Lung (tissue), 12 donors: ENCODE data around the gene ATAT1. TPM values are rescaled to one million over a fixed set of nuclear protein-coding genes. Genes with fewer than 3 reads are reported as not detected.

Experiments used
- ATAC-seq: fragments of 200-7000 bp; cut with Tn5 transposase; one replicate; pipeline ENCODE4 v1.9.1; 2020; ENCODE audit warnings: moderate number of reproducible peaks; ENCODE audit not compliant: insufficient read depth, low FRiP score
- DNase-seq, 3 donors: peaks; one replicate each; pipeline ENCODE4 v3.0.0-alpha.2; 2013 to 2017
- H3K27ac ChIP-seq, 2 donors: one replicate each; pipeline ENCODE4 v1.5.1; 2013; ENCODE audit warnings: mild to moderate bottlenecking in 2 of 2, moderate library complexity in 2 of 2, control low read depth in 1 of 2, inconsistent platforms in 1 of 2, low read depth in 1 of 2, low read length in 1 of 2
- H3K27me3 ChIP-seq, 3 donors: one replicate each; pipeline ENCODE4 v1.5.1; 2013; ENCODE audit warnings: low read length in 2 of 3; ENCODE audit not compliant: control insufficient read depth in 3 of 3, insufficient read depth in 3 of 3
- H3K36me3 ChIP-seq, 4 donors: one replicate each; pipeline ENCODE4 v1.5.1; 2013; ENCODE audit warnings: low read length in 4 of 4, mild to moderate bottlenecking in 1 of 4, moderate library complexity in 1 of 4; ENCODE audit not compliant: control insufficient read depth in 4 of 4, insufficient read depth in 4 of 4
- H3K4me1 ChIP-seq, 5 donors: one replicate each; pipeline ENCODE4 v1.5.1; 2013; ENCODE audit warnings: low read length in 5 of 5, mild to moderate bottlenecking in 2 of 5, moderate library complexity in 1 of 5; ENCODE audit not compliant: control insufficient read depth in 5 of 5, insufficient read depth in 5 of 5
- H3K4me3 ChIP-seq: one replicate; pipeline ENCODE4 v1.5.1; 2013; ENCODE audit warnings: mild to moderate bottlenecking, control low read depth, moderate library complexity
- H3K9ac ChIP-seq, 2 donors: one replicate each; pipeline ENCODE4 v1.5.1; 2013; ENCODE audit warnings: low read length in 2 of 2, control low read depth in 1 of 2; ENCODE audit not compliant: insufficient read depth in 1 of 2
- H3K9me3 ChIP-seq, 4 donors: one replicate each; pipeline ENCODE4 v1.5.1; 2013; ENCODE audit warnings: low read length in 3 of 4, mild to moderate bottlenecking in 1 of 4, moderate library complexity in 1 of 4; ENCODE audit not compliant: control insufficient read depth in 4 of 4, insufficient read depth in 3 of 4
- CTCF ChIP-seq: IDR thresholded peaks from 2 replicates; pipeline ENCODE4 v1.5.1; 2012; ENCODE audit warnings: mild to moderate bottlenecking; ENCODE audit errors: control extremely low read depth, extremely low read depth
- WGBS, 2 donors: extraction: QIAGEN DNeasy Blood & Tissue Kit; methylation state at CpG; one replicate each; pipeline ENCODE4 v1.1.7; 2013; 5-methylcytosine and 5-hydroxymethylcytosine counted together
- polyA plus RNA-seq, 2 donors: library from polyadenylated mRNA; stranded (reverse); fragments of 200-250 nt; gene quantifications; one replicate each; pipeline ENCODE4 v1.2.1, GENCODE V29; 2013
- total RNA-seq, 2 donors: library from RNA; depleted of rRNA in 1 of 2; stranded (reverse); fragments of >200 nt in 1 of 2; gene quantifications; one replicate each; pipeline ENCODE4 v1.2.1, GENCODE V29; 2014 to 2021
- donor health status: control.
- donor health status: control.
- donor health status: Bipolar disorder and iron deficiency.
- donor health status: healthy.
- donor health status: DM: yes; HTN: yes; CAD: no.

The ATAT1 gene
- total and polyA plus RNA-seq, 4 donors, result 5.5 to 13.3 (median 7.9) TPM

DNA sequence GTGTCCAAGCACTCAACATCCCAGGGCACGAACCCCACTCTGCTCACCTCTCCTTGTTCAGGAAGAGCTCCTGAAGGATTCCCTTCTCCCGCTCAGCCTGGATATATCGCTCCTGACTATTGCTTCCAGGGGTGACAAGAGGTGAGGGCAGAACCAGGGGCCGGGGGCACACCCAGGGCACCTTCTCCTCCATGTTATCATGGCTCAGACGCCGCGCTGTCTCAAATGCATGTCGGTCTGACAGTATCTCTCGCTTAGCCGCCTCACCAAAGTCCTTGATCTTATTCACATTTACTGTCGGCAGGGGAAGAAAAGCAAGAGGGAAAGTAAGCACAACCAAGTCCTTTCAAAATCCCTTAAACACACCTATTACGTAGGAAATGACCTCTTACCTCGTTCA is 22.7 kb upstream of the ATAT1 start:
- no peak for ATAC-seq
- Histone ChIP-seq H3K27me3 (no peaks in the 10 kb centered on the region), H3K4me1 (peaks cover 0 to 7% (median 0%) of the 10 kb centered on the region in 5 donors), H3K9ac (no peak overlapping the region), H3K27ac (no peak overlapping the region), H3K4me3 (no peak overlapping the region), H3K36me3 (peaks cover 56 to 69% (median 61%) of the 10 kb centered on the region in 4 donors), H3K9me3 (no peaks in the 10 kb centered on the region)
- 95% methylated on average over 13 of the region's 13 CpGs for WGBS, 2 donors
- DNase-seq, result no peak
- no peak for TF ChIP-seq CTCF

DNA sequence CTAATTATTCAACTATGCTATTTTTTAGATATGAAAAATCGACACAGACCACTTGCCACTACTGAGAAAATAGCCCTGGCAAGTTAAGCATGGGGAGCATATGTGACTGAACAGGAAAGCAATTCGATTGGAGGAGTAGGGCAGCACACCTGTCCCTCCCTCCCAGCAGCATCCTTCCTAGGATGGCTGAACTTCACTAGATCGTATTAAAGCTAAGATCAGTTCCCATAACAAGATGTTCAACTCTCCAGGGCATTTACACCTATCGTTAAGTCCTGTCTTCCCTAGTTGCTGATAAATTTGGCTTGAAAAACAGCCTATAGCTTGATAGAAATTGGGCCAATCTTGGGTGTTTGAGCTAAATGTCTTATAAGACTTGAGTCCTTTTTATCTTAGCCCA is 16.6 kb upstream of the ATAT1 start:
- no peaks in the 10 kb centered on the region for H3K27me3 ChIP-seq
- H3K4me1 ChIP-seq, result peaks cover 0 to 32% (median 20%) of the 10 kb centered on the region in 5 donors
- no peak overlapping the region for H3K27ac ChIP-seq
- WGBS, 2 donors, result 79 to 86% methylated on average over 4 of the region's 4 CpGs
- no peak for TF ChIP-seq CTCF
- no peak overlapping the region for H3K9ac ChIP-seq
- H3K36me3 ChIP-seq, result peaks cover 27 to 35% (median 32%) of the 10 kb centered on the region in 4 donors
- no peak overlapping the region for H3K4me3 ChIP-seq
- ATAC-seq (no peak), DNase-seq (no peak)
- no peaks in the 10 kb centered on the region for H3K9me3 ChIP-seq

GRCh38 chr6:30611150-30611855 is 15.4 kb upstream of the ATAT1 start:
- 72 to 77% methylated on average over 9 of the region's 9 CpGs for WGBS, 2 donors
- no peak for TF ChIP-seq CTCF
- DNase-seq (no peak), ATAC-seq (no peak)
- peak overlapping the region; percentile 11 to 30 for H3K9ac ChIP-seq
- H3K4me1 ChIP-seq, result peaks cover 0 to 32% (median 20%) of the 10 kb centered on the region in 5 donors
- no peaks in the 10 kb centered on the region for H3K27me3 ChIP-seq
- H3K9me3 ChIP-seq, result no peaks in the 10 kb centered on the region
- H3K36me3 ChIP-seq, result peaks cover 20 to 38% (median 27%) of the 10 kb centered on the region in 4 donors
- H3K27ac ChIP-seq, result no peak overlapping the region
- H3K4me3 ChIP-seq, result no peak overlapping the region
